CD4-positive, alpha-beta T cell treated with Interleukin-10 for 1 hour (primary cell): ENCODE results near the gene EPB41.
"Not testable (repeated sequence)": the region's sequence is repeated elsewhere in the genome, so short reads cannot be mapped to it uniquely, and the experiment has no call there.

Experiments used
- DNase-seq: peaks from one replicate; pipeline ENCODE4 v3.0.0-alpha.2; 2020

The EPB41 gene

GRCh38 chr1:28983509-28984310, 69.3 kb downstream of the EPB41 start:
- peak; percentile 6 for DNase-seq

DNA sequence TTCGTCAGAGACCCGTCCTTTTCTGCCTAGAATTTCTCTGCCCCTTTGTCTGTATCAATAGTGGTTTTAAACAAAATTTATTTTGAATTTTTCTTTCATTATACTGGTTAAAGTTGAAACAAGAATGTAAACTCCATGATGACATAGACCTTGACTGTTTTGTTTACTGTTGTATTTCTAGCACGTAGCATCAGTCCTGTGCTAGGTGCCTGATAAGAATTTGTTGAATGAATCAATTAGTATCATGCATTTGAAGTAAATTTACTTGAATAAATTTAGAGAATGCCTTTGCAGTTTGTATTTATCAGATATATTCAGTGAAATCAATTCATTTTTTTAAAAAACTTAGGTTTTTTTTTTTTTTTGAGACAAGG, 69.9 kb downstream of the EPB41 start:
- no peak for DNase-seq

- DNase-seq, result no peak
Measured at GRCh38 chr1:28985427-28985826, 71.1 kb downstream of the EPB41 start.

DNA sequence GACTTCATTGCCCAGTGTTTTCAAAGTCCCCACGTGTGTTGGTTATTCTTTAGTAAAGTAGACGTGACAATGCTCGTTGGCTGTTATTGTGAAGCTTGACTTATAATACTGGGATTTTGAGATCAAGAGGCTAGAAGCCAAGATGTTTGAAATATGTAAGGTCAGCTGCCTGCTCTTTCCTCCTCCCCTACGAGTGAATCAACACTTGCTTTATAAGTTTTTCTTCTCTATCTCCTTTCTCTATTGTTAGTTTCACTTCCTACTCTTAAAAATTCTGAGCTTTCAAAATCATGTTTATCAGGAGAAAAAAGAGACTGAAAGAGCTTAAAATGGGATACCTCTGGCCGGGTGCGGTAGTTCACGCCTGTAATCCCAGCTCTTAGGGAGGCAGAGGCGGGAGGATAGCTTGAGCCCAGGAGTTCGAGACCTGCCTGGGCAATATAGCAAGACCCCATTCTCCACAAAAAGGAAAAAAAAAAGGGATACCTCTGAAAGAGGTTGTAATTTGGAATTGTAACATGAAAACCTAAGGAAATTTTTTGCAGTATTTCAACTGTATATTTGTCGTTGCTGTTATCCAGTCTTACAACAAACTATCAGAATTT, 72.0 kb downstream of the EPB41 start:
- DNase-seq, result no peak

GRCh38 chr1:29002792-29003191, 88.4 kb downstream of the EPB41 start:
- DNase-seq, result no peak

GRCh38 chr1:29004288-29004687, 89.9 kb downstream of the EPB41 start:
- DNase-seq, result no peak

GRCh38 chr1:29004798-29005197, 90.4 kb downstream of the EPB41 start:
- DNase-seq, result no peak

DNA sequence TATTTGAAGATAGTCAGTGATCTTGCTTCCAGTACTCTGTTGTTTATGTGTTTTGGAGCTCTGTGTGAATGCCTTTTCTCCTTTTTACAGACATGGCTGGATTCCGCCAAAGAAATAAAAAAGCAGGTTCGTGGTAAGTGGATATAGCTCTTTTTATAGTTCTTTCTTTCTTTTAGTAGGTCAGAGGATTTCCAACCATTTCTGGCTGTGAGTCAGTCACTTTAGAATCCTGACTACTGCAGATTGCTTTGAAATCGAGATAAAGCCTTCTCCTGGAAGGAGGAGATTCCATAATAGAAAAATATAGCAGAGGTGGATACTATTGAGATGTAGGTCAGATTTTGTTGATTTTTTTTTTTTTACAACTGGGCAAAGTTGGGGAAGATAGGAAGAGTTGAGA, 97.4 kb downstream of the EPB41 start:
- DNase-seq, result no peak

GRCh38 chr1:29017235-29017634, 102.9 kb downstream of the EPB41 start:
- no peak for DNase-seq

GRCh38 chr1:29017975-29018712, 103.8 kb downstream of the EPB41 start:
- DNase-seq, result no peak

DNA sequence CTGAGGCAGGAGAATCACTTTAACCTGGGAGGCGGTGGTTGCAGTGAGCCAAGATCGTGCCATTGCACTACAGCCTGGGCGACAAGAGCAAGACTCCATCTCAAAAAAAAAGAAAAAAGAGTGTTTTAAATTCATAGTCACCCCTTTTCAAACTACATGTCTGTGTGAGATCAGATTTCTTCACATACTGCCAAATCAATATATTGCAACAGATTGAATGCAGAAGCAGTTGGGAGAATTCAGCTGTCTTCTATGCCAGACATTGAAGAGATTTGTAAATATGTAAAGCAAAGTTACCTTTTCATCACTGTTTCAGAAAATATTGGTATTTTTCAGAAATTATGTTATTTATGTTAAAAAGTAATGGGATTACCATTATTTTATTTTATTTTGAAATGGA, 108.3 kb downstream of the EPB41 start:
- DNase-seq, result no peak

GRCh38 chr1:29029667-29030066, 115.3 kb downstream of the EPB41 start:
- no peak for DNase-seq

- DNase-seq, result no peak
Measured at GRCh38 chr1:29032841-29033240, 118.5 kb downstream of the EPB41 start.

DNA sequence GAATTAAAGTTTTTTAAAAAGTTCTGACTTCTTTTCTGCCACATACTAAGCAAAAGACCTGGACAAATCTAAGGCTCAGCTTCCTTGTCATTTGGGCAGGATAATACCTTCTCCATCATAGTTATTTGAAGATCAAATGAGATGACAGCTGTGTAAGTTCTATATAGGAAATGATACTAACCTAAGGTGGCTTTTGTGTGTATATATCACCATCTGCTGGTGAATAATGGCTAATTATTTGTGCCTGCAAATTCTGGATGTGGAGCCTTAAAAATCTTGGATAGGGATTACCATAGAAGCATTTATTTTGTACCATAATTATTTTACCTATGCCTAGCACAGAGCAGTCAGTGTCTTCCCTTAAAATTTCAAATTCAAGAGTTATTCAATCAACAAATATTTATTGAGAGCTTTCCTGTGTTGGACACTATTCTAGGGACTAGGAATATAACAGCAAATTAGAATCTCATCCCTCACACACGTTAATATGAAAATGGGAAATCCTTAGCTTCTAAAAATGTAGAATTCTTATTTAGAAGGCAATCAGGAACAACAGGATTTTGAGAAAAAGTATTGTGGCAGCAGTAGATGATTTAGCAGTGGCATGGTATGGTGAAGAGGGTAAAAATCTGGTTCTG, 119.6 kb downstream of the EPB41 start:
- DNase-seq, result peak; percentile 58

DNA sequence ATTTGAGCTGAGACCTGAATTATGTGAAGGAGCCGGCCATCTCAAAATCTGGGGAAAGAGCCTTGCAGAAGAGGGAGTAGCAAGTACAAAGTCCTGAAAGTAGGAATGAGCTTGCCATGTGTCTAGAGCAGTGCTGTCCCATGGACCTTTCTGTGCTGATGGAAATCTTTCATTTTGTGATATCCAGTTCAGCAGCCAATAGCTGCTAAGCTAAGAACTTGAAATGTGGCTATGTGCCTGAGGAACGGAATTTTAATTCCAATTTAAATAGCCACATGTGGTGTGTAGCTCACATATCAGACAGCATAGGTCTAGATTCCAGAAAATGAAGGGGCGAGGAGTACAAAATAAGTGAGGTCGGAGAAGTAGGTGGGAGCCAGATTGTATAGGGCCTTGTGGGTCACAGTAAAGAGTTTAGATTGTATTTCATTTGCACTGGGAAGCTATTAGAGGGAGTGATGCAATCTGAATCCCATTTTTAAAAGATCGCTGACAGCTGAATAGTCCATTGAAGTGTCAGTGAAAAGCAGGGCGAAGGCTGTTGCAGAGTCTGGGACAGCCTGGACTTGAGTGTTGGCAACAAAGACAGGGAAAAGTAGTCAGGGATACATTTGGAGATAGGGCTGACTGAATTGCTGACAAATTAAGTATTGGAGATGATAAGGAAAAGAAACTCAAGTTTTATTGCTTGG, 129.1 kb downstream of the EPB41 start:
- DNase-seq, result no peak

DNA sequence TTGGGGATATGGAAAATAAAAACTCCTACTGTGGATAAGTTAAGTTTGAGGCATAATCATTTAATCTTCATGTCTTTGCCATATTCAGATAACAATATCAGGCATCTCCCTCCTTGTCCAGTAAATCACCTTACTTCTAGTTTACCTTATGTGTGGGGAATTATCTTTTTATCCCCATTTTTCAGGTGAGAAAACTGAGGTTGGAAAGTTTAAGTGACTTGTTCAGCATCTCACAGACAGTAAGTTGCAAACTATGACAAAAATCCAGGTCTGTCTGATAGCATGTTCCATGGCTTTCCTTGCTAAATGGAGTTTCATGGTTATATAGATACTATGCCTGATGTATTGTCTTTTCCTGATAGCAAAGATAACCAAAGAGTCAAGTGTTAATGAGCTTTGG, 129.6 kb downstream of the EPB41 start:
- no peak for DNase-seq

- not testable (repeated sequence) for DNase-seq
Measured at GRCh38 chr1:29045663-29046062, 131.3 kb downstream of the EPB41 start.

GRCh38 chr1:29047142-29047541, 132.8 kb downstream of the EPB41 start:
- no peak for DNase-seq

GRCh38 chr1:29050166-29050565, 135.8 kb downstream of the EPB41 start:
- DNase-seq, result no peak

- DNase-seq, result no peak
Measured at GRCh38 chr1:29052100-29052499, 137.7 kb downstream of the EPB41 start.

- no peak for DNase-seq
Measured at GRCh38 chr1:29052941-29053340, 138.6 kb downstream of the EPB41 start.

DNA sequence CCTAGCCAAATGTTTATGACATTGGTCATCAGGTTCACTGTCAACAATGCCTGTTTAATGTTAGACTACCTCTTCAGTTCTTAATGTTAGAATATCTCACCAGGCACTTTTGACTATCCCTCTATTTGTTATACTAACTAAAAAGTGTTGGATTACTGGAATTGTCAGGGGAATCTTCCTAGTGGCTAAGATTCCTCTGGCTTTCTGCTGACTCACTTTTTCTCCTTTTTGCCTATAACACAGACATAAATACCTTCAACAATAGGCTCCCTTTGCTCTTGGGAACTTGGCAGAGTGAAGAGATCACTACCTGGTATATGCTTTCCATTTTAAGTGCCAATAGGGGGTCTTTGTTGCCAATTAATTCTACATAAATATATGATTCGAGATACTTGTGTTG, 140.8 kb downstream of the EPB41 start:
- DNase-seq, result no peak

- no peak for DNase-seq
Measured at GRCh38 chr1:29056256-29056655, 141.9 kb downstream of the EPB41 start.
